HG02981 (cell line): ENCODE results near the gene PCBP1.
"Not testable (repeated sequence)": the region's sequence is repeated elsewhere in the genome, so short reads cannot be mapped to it uniquely, and the experiment has no call there.

Experiments used
- ATAC-seq: cut with Tn5 transposase; IDR thresholded peaks from one replicate; pipeline ENCODE4 v1.9.1; 2021; ENCODE audit warnings: mild to moderate bottlenecking, moderate library complexity; ENCODE audit not compliant: unreplicated experiment

PCBP1 gene

DNA sequence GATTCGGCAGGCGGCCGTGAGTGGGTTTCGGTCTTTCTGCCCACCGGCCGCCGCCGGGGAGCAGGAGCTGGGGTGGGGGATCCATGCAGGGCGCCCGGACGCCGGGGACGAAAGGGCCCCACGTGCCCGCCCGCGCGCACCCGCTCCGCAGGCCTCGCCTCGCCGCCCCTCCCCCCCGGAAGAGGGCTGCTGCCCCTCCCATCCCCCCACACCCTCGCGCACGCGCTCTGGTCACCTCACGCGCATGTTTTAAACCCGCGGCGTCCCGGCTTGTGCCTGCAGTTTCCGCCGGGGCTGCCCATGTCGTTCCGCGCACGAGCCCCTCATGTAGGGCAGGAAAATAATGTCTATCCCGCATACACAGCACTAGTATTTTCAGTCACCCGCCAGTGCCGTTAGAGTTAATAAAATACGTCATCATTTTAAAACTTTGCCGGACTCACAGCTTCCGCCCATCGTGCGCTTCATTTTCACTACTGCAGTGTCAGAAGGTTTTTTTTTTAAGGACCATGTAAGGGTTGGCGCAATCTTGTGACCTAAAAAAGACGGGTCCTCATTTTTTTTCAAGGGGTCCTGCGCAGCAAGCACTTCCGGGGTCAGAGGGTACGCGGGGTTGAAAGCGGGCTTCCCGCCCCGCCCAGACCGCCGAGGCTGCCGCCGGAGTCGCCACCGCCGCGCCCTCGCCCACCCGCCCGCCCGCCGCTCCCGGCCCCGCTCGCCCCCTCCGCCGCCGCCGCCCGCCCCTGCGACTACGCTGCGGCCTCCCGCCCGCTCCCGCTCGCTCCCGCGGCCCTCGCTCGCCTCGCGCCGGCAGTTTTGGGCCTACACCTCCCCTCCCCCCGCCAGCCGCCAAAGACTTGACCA, at the start of gene PCBP1:
Gene PCBP1, plus strand, starts transcription at position 640 of the 864 bp plus-strand sequence. CDS start 267 bp downstream, outside the sequence.
- peak; percentile 33 for ATAC-seq

DNA sequence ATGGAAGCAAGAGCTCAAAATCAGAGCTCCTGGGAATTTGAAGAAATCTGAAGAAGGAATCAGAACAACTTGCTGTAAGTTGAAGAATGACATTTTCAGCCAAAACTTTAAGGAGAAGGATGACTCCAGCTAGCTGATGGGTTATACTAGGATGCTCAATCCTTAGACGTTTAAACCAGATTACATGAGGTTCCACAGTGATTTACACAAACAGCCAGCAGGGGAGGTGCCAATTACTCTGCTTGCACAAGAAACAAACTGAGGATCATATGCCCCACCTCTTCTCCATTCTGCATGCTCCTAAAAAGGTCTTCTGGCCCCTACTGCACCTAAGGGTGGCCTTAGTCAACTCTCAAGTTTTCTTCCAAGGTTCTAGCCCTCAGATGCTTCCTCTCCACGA, 47.9 kb upstream of the PCBP1 start:
- no peak for ATAC-seq

DNA sequence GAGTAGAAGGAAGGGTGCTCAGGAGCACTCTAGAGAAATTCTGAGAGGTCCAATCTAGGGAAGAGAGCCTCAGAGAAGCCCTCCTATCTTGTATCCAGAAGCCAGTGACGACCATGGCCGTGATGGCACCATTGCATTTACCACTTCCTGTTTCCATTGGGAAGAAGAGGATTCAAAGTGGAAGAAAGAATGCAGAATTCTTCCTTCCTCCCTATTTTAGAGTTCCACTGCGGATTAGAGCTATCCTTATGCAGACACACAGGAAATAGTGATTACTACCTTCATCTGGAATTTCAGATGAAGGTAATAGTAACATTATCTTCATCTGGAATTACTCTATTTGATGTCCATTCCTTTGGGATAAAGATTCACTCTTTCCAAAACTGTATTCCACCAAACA, 45.6 kb upstream of the PCBP1 start:
- no peak for ATAC-seq

DNA sequence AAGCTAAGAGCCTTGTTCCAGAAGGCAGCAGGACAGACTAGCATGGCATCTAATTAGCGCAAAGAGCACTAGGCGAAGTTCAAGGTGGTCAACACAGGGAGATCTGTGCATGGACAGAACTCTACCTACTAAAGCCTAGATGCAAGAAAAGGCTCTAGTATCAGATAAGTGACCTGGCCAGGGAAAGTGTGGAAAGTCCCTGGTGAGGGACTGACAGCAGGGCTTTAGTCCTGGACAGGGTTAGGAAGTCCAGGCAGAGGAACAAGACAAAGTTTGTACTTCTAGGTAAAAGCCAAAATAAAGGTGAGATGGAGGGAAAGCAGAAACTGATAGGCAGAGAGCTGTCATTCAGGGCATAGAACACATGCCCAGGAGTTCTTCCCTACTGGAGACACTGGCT, 45.0 kb upstream of the PCBP1 start:
- no peak for ATAC-seq

- no peak for ATAC-seq
These were observed 43.9 kb upstream of the PCBP1 start for GRCh38 chr2:70043252-70043875.

- no peak for ATAC-seq
These were observed 42.8 kb upstream of the PCBP1 start for GRCh38 chr2:70044290-70045040.

- ATAC-seq, result no peak
These were observed 41.9 kb upstream of the PCBP1 start for GRCh38 chr2:70045405-70045804.

DNA sequence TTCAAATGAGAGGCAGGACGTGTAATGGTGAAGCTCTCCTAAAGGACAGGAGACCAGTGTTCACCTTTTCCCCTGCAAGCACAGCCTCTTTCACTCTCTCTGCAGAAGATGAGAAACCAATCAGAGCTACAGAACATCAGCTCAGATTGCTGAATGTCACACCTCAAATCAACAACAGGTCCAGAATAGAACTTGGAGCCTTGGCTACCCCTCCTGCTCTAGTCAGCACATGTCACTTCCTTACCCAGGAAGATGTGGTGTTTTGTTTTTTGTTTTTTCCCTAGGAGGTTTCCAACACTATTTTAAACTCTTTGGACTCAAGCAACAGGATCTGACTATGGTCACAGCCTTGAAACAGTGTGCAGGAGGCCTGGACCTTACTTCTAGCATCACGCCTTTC, 41.3 kb upstream of the PCBP1 start:
- no peak for ATAC-seq

DNA sequence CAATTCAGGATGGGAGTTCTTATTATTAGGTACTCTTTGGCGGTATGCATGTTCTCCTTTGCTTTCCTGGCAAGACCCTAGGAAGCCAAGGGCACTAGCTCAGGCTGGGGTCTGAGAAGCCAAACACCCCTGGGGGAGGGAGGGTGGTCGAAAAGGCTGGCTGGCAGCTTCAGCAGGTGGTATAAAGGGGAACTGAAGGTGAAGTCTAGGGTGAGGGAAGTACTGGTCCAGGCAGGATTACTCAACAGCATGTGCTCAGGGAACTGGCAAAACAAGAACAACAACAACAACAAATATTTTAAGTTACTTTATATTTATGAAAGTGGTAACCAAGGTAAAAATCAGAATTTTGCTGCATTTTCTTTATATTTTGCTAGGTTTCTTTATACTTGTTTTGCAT, 40.7 kb upstream of the PCBP1 start:
- ATAC-seq, result no peak

GRCh38 chr2:70047451-70047850, 39.8 kb upstream of the PCBP1 start:
- ATAC-seq, result no peak

DNA sequence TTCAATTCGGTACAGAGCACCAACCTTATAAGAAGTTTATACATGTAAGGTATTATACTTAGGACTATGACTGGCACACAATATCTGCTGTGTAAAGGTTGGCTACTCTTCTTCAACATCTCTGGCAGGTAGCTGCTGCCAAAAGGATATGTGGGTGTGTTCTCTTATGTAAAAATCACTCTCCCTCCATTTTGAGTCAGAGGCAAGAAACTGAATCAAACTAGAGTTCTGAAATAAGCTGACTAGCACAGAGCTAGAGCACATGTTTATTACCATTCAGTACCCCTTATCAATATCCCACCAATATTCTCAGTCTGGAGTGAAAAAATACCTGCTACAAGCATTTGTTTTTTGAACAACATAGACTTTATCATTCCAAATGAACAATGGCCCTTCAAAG, 38.0 kb upstream of the PCBP1 start:
- ATAC-seq, result no peak

DNA sequence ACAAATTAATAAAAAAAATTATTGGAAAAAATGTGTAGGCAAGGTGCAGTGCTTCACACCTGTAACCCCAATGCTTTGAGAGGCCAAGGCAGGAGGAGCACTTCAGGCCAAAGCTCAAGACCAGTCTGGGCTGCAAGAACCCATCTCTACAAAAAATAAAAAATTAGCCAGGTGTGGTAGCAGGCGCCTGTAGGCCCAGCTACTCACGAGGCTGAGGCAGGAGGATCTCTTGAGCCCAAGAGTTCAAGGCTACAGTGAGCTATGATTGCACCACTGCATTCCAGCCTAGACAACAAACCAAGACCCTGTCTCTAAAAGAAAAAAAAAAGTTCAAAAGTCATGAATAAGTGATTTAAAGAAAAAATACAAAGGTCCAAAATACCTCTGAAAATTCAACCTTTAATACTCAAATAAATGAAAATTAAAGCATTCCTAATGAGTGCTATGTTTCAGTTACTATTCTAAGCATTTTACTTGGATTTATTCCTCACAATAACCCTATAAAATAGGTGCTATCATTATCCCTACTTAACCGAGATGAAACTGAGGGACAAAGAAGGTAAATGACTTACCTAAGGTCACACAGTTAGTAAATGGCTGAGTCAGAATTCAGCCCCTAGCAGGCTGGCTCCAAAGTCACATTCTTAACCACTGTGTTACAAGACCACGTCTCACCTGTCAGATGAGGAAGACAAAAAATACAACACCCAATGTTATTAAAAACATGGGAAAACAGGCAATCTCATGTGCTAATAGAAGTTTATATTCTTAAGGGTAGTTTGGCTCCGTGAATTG, 36.4 kb upstream of the PCBP1 start:
- no peak for ATAC-seq

DNA sequence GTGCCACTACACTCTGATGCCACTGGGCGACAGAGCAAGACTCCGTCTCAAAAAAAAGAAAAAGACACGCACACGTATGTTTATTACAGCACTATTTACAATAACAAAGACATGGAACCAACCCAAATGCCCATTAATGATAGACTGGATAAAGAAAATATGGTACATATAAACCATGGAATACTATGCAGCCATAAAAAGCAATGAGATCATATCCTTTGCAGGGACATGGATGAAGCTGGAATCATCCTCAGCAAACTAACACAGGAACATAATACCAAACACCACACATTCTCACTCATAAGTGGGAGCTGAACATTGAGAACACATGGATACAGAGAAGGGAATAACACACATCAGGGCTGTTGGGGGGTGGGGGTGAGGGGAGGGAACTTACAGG, 32.0 kb upstream of the PCBP1 start:
- ATAC-seq, result not testable (repeated sequence)

GRCh38 chr2:70061317-70061716, 26.0 kb upstream of the PCBP1 start:
- ATAC-seq, result no peak

GRCh38 chr2:70062270-70062669, 25.0 kb upstream of the PCBP1 start:
- ATAC-seq, result no peak

- no peak for ATAC-seq
These were observed 19.2 kb upstream of the PCBP1 start for GRCh38 chr2:70068119-70068518.

GRCh38 chr2:70069049-70069448, 18.2 kb upstream of the PCBP1 start:
- peak; percentile 83 for ATAC-seq

DNA sequence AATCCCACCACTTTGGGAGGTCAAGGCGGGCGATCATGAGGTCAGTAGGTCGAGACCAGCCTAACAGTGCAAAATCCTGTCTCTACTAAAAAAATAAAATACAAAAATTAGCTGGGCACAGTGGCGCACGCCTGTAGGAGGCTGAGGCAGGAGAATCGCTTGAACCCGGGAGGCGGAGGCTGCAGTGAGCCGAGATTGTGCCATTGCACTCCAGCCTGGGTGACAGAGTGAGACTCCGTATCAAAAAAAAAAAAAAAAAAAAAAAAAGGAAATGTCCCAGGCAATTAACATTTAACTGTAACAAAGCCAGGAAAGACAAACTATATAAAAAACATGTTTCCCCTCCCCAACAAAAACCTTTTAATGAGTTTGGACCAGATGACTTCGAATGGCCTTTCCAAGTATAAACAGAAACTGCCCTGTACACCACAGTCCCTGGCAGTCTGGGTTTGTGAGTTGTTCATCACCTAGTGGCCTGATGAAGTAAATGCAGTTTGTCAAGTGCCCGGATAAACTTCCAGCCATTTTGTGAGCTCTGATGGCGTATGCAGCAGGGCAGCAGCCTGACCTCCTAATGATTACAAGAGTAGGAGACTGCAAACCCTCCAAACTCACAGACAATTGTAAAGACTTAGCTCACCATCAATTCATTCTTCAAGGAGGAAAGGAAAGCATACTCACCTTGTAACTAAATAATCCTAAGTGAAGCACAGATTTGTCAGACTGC, 16.6 kb upstream of the PCBP1 start:
- peak; percentile 71 for ATAC-seq

DNA sequence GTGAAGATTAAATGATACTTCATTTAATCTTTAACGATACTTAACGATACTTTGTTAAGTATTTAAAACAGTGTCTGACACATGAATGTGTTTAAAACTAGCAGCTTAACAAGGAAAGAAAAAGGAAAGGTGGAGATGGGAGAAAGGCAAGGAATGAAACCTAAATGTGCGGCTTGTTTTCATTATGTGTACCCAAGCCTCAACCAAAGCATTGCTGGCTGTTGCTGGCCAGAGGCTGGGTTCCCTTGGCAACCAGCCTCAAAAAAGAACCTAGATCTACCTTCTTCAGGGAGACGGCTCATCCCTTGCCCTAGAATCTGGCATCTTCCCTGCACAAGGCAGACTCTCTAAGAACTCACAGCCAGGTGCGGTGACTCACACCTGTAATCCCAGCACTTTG, 13.8 kb upstream of the PCBP1 start:
- ATAC-seq, result no peak

DNA sequence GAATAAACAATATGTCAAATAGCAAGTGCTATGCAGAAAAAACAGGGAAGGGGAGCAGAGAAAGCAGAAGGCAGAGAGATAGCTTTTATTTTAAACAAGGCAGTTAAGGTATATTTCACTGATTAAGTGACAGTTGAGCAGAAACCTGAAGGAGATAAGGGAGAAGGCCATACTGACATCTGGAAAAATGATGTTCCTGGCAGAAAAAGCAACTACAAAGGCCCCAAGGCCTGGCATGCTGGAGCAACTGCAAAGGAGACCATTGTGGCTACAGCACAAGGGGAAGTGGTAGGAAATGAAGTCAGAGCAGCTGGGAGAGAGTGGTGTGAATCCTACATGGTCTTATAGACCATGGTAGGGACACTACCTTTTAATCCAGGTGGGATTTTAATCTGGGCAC, 8.9 kb upstream of the PCBP1 start:
- no peak for ATAC-seq
